Measurements from ENCODE around the gene CCNJL. TPM values are rescaled to one million over a fixed set of nuclear protein-coding genes. Genes with fewer than 3 reads are reported as not detected.

Gene CCNJL
- total RNA-seq, 2 experiments from 2014 or later, result not detected

GRCh38 chr5:160298189-160298588 lies 14.2 kb downstream of the CCNJL start:
- H4K20me1 ChIP-seq (ENCODE audit: insufficient read depth, low read length), result no peaks in the 10 kb centered on the region
- TF ChIP-seq CTCF (conservative IDR thresholded peaks at IDR 0.05; ENCODE audit: low read length) (no peak), EZH2phosphoT487 (IDR thresholded peaks at IDR 0.05; ENCODE audit: borderline replicate concordance, low read depth, low read length) (no peak)
- no peaks in the 10 kb centered on the region for H3K9me2 ChIP-seq (ENCODE audit: insufficient read depth, low read length)
- H3K79me2 ChIP-seq (ENCODE audit: insufficient read depth, low read depth, low read length), result no peaks in the 10 kb centered on the region
- ChIA-PET CTCF (ENCODE audit: unreplicated experiment) (no interaction called here), POLR2A (no interaction called here)
- H3K9me3 ChIP-seq (ENCODE audit: low read length), result no peaks in the 10 kb centered on the region
- no peaks in the 10 kb centered on the region for H3K36me3 ChIP-seq (ENCODE audit: insufficient read depth, low read length)
- no peak for DNase-seq (ENCODE audit: low spot score)
- H3K4me2 ChIP-seq (ENCODE audit: low read length), result no peak overlapping the region
- H3K4me3 ChIP-seq (ENCODE audit: low read depth, low read length, poor library complexity, severe bottlenecking), result no peak overlapping the region
- BruUV-seq (replicated peaks), result no TSS peak
- no peaks in the 10 kb centered on the region for H3K4me1 ChIP-seq (ENCODE audit: insufficient read depth, low read length, poor library complexity, severe bottlenecking)
- no peak overlapping the region for H3K27ac ChIP-seq (ENCODE audit: low read depth, low read length, poor library complexity, severe bottlenecking)
- no peak overlapping the region for H2AFZ ChIP-seq (ENCODE audit: low read length)
- intact Hi-C loops (cut with micrococcal nuclease; ENCODE audit: unreplicated experiment), result no loop called here

GRCh38 chr5:160297776-160298175 lies 14.6 kb downstream of the CCNJL start:
- TF ChIP-seq CTCF (conservative IDR thresholded peaks at IDR 0.05; ENCODE audit: low read length) (no peak), EZH2phosphoT487 (IDR thresholded peaks at IDR 0.05; ENCODE audit: borderline replicate concordance, low read depth, low read length) (no peak)
- Histone ChIP-seq H3K4me1 (ENCODE audit: insufficient read depth, low read length, poor library complexity, severe bottlenecking) (no peaks in the 10 kb centered on the region), H3K4me2 (ENCODE audit: low read length) (no peak overlapping the region), H4K20me1 (ENCODE audit: insufficient read depth, low read length) (no peaks in the 10 kb centered on the region), H3K79me2 (ENCODE audit: insufficient read depth, low read depth, low read length) (no peaks in the 10 kb centered on the region), H3K36me3 (ENCODE audit: insufficient read depth, low read length) (no peaks in the 10 kb centered on the region), H3K9me3 (ENCODE audit: low read length) (no peaks in the 10 kb centered on the region), H3K9me2 (ENCODE audit: insufficient read depth, low read length) (no peaks in the 10 kb centered on the region), H2AFZ (ENCODE audit: low read length) (no peak overlapping the region), H3K4me3 (ENCODE audit: low read depth, low read length, poor library complexity, severe bottlenecking) (no peak overlapping the region), H3K27ac (ENCODE audit: low read depth, low read length, poor library complexity, severe bottlenecking) (no peak overlapping the region)
- no peak for DNase-seq (ENCODE audit: low spot score)
- intact Hi-C loops (cut with micrococcal nuclease; ENCODE audit: unreplicated experiment), result no loop called here
- CTCF ChIA-PET (ENCODE audit: unreplicated experiment), result no interaction called here
- BruUV-seq (replicated peaks), result no TSS peak
- POLR2A ChIA-PET, result no interaction called here

- TF ChIP-seq CTCF (conservative IDR thresholded peaks at IDR 0.05; ENCODE audit: low read length) (no peak), EZH2phosphoT487 (IDR thresholded peaks at IDR 0.05; ENCODE audit: borderline replicate concordance, low read depth, low read length) (no peak)
- intact Hi-C loops (cut with micrococcal nuclease; ENCODE audit: unreplicated experiment), result no loop called here
- H4K20me1 ChIP-seq (ENCODE audit: insufficient read depth, low read length), result no peaks in the 10 kb centered on the region
- H3K9me2 ChIP-seq (ENCODE audit: insufficient read depth, low read length), result no peaks in the 10 kb centered on the region
- H3K36me3 ChIP-seq (ENCODE audit: insufficient read depth, low read length), result no peaks in the 10 kb centered on the region
- ChIA-PET CTCF (ENCODE audit: unreplicated experiment) (no interaction called here), POLR2A (no interaction called here)
- no peak overlapping the region for H3K27ac ChIP-seq (ENCODE audit: low read depth, low read length, poor library complexity, severe bottlenecking)
- no TSS peak for BruUV-seq (replicated peaks)
- no peak overlapping the region for H3K4me2 ChIP-seq (ENCODE audit: low read length)
- no peak overlapping the region for H3K4me3 ChIP-seq (ENCODE audit: low read depth, low read length, poor library complexity, severe bottlenecking)
- H3K4me1 ChIP-seq (ENCODE audit: insufficient read depth, low read length, poor library complexity, severe bottlenecking), result no peaks in the 10 kb centered on the region
- H3K79me2 ChIP-seq (ENCODE audit: insufficient read depth, low read depth, low read length), result no peaks in the 10 kb centered on the region
- DNase-seq (ENCODE audit: low spot score), result no peak
- no peak overlapping the region for H2AFZ ChIP-seq (ENCODE audit: low read length)
- no peaks in the 10 kb centered on the region for H3K9me3 ChIP-seq (ENCODE audit: low read length)
Measured at GRCh38 chr5:160297004-160297403, 15.4 kb downstream of the CCNJL start.

Measured in OCI-LY7 (cell line).